ENCODE data around the gene FBXW12. TPM values are rescaled to one million over a fixed set of nuclear protein-coding genes. Genes with fewer than 3 reads are reported as not detected.
"Not testable (repeated sequence)": the region's sequence is repeated elsewhere in the genome, so short reads cannot be mapped to it uniquely, and the experiment has no call there.

FBXW12 gene, protein sequence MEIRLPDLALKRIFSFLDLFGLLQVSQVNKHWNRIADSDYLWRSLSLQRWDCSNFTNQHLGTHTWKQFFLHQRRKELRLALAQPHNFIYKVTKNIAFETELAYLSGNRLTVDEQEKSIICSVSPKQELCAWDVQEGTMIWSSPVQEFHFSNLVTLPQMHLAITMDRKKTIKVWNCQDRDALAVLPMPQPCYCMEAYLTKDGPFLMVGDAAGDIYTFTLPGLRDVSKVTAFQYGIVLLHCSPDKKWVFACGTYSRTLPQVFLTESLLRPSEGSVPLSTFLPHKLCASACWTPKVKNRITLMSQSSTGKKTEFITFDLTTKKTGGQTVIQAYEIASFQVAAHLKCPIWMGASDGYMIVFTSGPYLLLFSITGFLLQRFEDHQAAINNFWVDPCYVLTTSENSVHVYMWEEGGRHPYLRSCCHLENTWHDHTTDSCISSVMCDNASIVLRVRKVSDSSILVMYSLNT
- not detected for total RNA-seq

DNA sequence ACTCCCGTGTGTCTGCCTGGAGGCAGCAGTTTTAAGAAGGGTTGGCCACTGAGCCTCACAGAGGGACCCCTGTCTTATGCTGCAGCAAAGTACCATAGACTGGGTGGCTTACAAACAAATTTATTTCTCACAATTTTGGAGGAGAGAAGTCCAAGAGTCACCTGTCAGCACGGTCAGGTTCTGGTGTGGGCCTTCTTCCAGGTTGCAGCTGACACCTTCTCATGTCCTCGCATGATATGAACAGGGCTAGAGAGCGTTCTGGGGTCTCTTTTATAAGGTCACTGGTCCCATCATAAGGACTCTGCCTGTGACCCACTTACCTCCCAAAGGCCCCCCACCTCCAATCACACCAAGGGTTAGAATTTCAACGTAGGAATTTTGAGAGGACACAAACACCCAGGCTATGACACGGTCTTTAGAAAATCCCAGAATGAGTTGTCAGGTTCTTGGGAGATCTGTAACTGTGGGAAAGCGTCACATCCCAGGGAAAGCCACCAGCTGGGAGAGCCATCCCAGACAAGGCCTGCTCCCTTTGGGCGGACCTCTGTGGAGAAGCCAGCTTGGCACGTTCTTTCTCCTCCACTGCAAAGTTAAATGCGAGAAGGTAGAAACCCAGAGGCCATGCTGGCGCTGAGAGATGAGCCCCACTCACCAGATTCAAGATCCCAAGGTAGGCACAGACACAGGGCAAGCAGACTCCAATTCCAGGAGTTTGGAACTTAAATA is at the start of gene FBXW12:
FBXW12 (plus strand) TSS at position 569 of the 726 bp plus-strand sequence. CDS start 549 bp downstream, outside the sequence.
- Histone ChIP-seq H3K9me3 (no peaks in the 10 kb centered on the region), H3K27me3 (replicated peaks; ENCODE audit: insufficient read depth) (no peaks in the 10 kb centered on the region), H3K27ac (no peak within 1 kb of the TSS), H3K36me3 (no peaks in the 10 kb centered on the region), H3K4me3 (no peak within 1 kb of the TSS), H3K4me1 (ENCODE audit: control insufficient read depth in 1 of 2, low read depth in 2 of 2) (no peaks in the 10 kb centered on the region)
- TF ChIP-seq, protein P1, sequence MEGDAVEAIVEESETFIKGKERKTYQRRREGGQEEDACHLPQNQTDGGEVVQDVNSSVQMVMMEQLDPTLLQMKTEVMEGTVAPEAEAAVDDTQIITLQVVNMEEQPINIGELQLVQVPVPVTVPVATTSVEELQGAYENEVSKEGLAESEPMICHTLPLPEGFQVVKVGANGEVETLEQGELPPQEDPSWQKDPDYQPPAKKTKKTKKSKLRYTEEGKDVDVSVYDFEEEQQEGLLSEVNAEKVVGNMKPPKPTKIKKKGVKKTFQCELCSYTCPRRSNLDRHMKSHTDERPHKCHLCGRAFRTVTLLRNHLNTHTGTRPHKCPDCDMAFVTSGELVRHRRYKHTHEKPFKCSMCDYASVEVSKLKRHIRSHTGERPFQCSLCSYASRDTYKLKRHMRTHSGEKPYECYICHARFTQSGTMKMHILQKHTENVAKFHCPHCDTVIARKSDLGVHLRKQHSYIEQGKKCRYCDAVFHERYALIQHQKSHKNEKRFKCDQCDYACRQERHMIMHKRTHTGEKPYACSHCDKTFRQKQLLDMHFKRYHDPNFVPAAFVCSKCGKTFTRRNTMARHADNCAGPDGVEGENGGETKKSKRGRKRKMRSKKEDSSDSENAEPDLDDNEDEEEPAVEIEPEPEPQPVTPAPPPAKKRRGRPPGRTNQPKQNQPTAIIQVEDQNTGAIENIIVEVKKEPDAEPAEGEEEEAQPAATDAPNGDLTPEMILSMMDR (IDR thresholded peaks at IDR 0.05): no peak
- no peak for DNase-seq (ENCODE audit: low spot score)
- ATAC-seq (ENCODE audit: insufficient number of reproducible peaks, low FRiP score, low read depth): no peak

DNA sequence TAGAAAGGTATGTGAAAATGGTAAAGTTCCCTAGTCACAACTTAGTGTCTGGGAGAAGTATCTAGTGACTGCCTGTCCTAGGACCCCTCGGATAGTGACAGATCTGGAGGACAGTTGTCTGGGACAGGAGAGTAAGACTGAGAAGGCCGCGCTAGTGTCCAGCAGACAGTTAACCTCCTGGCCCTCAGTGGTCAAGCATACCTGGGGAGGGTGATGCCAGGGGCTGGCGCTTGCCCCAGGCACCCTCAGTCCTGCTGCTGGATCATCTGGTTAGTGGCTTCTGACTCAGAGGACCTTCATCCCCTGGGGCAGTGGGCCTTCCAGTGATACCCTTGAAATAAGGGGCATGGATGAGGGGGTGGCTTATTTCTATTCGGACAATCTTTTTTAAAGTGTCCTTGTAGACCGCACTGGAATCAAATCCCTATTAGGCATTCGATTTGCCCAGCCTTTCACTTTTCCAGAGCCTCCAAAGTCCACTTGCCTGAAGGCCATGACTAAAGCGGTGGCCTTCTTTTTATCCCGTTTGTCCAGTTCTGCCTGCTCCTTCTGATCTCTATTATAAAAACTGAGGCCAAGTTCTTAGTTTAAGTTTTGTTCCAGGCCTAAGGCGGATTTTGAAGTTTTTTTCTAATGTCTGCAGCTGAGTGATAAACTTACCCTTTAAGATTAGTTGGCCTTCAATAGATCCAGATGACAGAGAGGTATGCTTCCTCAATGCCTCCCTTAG is 40.1 kb upstream of the FBXW12 start:
- not testable (repeated sequence) for ATAC-seq (ENCODE audit: insufficient number of reproducible peaks, low FRiP score, low read depth); H3K36me3 ChIP-seq; DNase-seq (ENCODE audit: low spot score); H3K27me3 ChIP-seq (replicated peaks; ENCODE audit: insufficient read depth); H3K27ac ChIP-seq; H3K4me3 ChIP-seq; H3K4me1 ChIP-seq (ENCODE audit: control insufficient read depth in 1 of 2, low read depth in 2 of 2); H3K9me3 ChIP-seq

DNA sequence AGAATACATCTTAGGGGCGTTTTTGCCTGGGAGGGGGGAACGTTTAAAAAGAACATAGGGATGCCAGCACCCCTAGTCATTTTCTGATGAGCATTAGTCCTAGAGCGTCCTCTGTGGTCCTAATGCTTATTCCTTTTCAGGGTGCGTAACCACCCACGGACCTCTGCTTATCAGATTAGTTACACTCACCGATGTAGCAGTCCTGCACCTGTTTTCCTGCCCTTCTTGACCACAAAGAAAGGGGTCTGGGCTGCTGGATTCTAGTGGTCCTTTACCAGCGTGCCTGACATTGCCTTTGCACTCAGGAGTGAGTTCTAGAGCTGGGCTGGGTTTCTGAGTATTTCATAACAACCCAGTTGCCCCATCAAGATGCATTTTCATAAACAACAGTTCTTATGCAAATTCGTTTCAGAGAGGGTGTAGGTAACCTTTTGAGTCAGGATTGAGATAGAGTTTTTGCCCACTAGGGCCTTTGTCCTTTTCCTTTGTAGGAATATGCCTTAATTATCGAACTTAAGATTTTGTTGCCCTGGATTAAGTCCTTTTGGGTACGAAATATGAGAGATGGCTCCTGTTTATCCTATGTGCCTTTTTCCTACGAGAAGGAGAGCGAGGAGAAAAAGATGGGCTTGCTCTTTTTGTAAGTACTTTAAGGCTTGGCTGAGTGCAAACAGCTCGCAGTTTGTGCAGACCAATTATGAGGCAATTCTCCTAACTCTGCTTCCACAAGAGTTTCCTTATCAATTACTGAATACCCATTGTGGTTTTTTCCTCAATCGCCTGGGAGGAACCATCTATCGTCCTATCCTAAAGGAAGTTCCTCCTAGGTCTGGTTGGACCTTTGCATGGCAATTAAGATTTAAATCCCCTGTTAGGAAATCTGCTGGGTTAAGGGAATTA is 38.4 kb upstream of the FBXW12 start, which contains the start of gene SPINK8:
SPINK8 (minus strand) TSS at position 316 of the 900 bp plus-strand sequence. CDS start 5,320 bp downstream, outside the sequence.
- not testable (repeated sequence) for H3K4me3 ChIP-seq; ATAC-seq (ENCODE audit: insufficient number of reproducible peaks, low FRiP score, low read depth); H3K27ac ChIP-seq; H3K4me1 ChIP-seq (ENCODE audit: control insufficient read depth in 1 of 2, low read depth in 2 of 2); H3K27me3 ChIP-seq (replicated peaks; ENCODE audit: insufficient read depth); H3K36me3 ChIP-seq; DNase-seq (ENCODE audit: low spot score); H3K9me3 ChIP-seq

DNA sequence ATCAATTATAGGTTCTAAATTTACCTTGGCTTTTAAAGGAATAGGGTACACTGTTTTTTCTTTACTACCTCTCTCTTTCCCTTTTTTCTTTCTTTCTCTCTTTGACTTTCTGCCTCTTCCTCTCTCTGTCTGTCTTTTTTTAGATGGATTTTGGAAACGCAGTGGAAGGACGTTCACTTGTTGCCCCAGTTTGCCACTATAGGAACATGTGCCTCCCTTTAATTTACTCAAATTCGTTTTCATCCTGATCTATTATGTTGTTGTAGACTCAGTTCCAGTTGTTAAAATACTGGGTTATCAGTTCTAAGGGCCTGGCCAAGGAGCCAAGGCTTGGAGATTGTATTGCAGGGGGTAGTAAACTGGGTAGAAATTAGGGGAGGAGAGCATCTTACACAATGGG is 37.4 kb upstream of the FBXW12 start:
- H3K27me3 ChIP-seq (replicated peaks; ENCODE audit: insufficient read depth): no peaks in the 10 kb centered on the region
- no peak for DNase-seq (ENCODE audit: low spot score)
- H3K9me3 ChIP-seq: no peaks in the 10 kb centered on the region
- H3K4me3 ChIP-seq: no peak overlapping the region
- H3K4me1 ChIP-seq (ENCODE audit: control insufficient read depth in 1 of 2, low read depth in 2 of 2): no peaks in the 10 kb centered on the region
- TF ChIP-seq, protein P1 (IDR thresholded peaks at IDR 0.05): no peak
- no peak for ATAC-seq (ENCODE audit: insufficient number of reproducible peaks, low FRiP score, low read depth)
- H3K36me3 ChIP-seq: no peaks in the 10 kb centered on the region
- H3K27ac ChIP-seq: no peak overlapping the region

DNA sequence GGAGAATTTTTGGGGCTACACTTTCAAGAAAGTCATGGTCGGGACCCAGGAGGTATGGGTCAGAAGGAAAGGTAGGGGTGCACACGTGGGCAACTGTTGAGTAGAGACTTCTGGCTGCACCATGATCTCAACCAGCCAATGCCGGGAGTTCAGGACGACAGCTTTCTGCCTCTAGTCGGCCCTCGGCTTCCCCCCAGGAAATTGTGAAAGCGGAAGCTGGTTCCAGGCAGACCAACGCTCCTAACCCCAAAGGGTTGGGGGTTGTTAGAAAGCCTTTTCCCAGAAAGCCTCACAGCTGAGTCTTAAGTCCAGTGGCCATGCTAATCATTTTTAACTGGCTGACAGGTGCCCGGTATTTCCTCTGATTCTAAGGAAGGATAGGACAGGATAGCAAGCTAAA is 36.7 kb upstream of the FBXW12 start:
- not testable (repeated sequence) for H3K9me3 ChIP-seq; H3K4me3 ChIP-seq; H3K36me3 ChIP-seq; H3K27me3 ChIP-seq (replicated peaks; ENCODE audit: insufficient read depth); H3K27ac ChIP-seq; ATAC-seq (ENCODE audit: insufficient number of reproducible peaks, low FRiP score, low read depth); H3K4me1 ChIP-seq (ENCODE audit: control insufficient read depth in 1 of 2, low read depth in 2 of 2); DNase-seq (ENCODE audit: low spot score)

DNA sequence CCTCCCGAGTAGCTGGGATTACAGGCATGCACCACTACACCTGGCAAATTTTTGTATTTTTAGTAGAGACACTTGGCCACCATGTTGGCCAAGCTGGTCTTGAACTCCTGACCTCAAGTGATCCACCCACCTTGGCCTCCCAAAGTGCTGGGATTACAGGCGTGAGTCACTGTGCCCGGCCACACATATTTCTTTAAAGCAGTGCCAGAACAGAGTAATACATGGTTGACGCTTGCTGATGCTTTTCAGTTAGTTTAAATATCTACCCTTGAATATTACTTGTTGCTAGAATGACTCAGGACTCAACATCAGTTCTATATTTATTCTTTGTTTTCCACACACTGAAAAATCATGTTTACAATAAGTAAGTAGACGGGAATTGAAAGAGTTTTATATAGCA is 34.5 kb upstream of the FBXW12 start:
- ATAC-seq (ENCODE audit: insufficient number of reproducible peaks, low FRiP score, low read depth); H3K36me3 ChIP-seq; H3K4me3 ChIP-seq; H3K9me3 ChIP-seq; H3K27me3 ChIP-seq (replicated peaks; ENCODE audit: insufficient read depth); DNase-seq (ENCODE audit: low spot score); H3K27ac ChIP-seq; H3K4me1 ChIP-seq (ENCODE audit: control insufficient read depth in 1 of 2, low read depth in 2 of 2): not testable (repeated sequence)

Measured in thoracic aorta (tissue), 2 donors.